A673 (cell line): ENCODE measurements around the gene FOXP2. TPM values are rescaled to one million over a fixed set of nuclear protein-coding genes. Genes with fewer than 3 reads are reported as not detected.
"Not testable (repeated sequence)": the region's sequence is repeated elsewhere in the genome, so short reads cannot be mapped to it uniquely, and the experiment has no call there.

Experiments used
- BruUV-seq: library from RNA; stranded (reverse); fragments of 400-500 nt; replicated peaks from 2 replicates; lab custom pipeline; 2021; lab: Mats Ljungman, UMichigan
- CTCF ChIA-PET: fragments of 300-600 bp; sonication (Branson Sonifier 250); formaldehyde crosslinking; loops from one replicate; lab custom pipeline; 2022; ENCODE audit warnings: antibody characterized with exemption; lab: Charles Lee
- POLR2A ChIA-PET: fragments of 300-600 bp; sonication (Branson Sonifier 250); formaldehyde crosslinking; loops from one replicate; lab custom pipeline; 2022; ENCODE audit warnings: antibody characterized with exemption; ENCODE audit not compliant: low non-redundant PET; lab: Charles Lee
- DNase-seq: peaks from one replicate; pipeline ENCODE4 v3.0.0-alpha.2; 2015; ENCODE audit warnings: low spot score
- H3K27ac ChIP-seq: fragments of 200-600 bp; sonication (generic); 2 replicates; pipeline ENCODE4 v1.5.1; 2016; ENCODE audit warnings: mixed run types, low read depth, mild to moderate bottlenecking, mixed read lengths, antibody characterized with exemption, low read length; ENCODE audit not compliant: poor library complexity, severe bottlenecking
- H3K27me3 ChIP-seq: fragments of 200-600 bp; sonication (generic); replicated peaks from 2 replicates; pipeline ENCODE4 v1.6.1; 2017; ENCODE audit warnings: mixed run types, low read depth, mild to moderate bottlenecking, mixed read lengths, antibody characterized with exemption, low read length; ENCODE audit not compliant: insufficient read depth, poor library complexity
- H3K36me3 ChIP-seq: fragments of 200-600 bp; sonication (generic); 2 replicates; pipeline ENCODE4 v1.6.1; 2016; ENCODE audit warnings: mixed run types, mild to moderate bottlenecking, mixed read lengths, antibody characterized with exemption, low read length; ENCODE audit not compliant: insufficient read depth, poor library complexity, severe bottlenecking
- H3K4me1 ChIP-seq: fragments of 200-600 bp; sonication (generic); 2 replicates; pipeline ENCODE4 v1.6.1; 2017; ENCODE audit warnings: mixed run types, mild to moderate bottlenecking, mixed read lengths, antibody characterized with exemption, low read length; ENCODE audit not compliant: insufficient read depth, poor library complexity, severe bottlenecking
- H3K4me3 ChIP-seq: fragments of 200-600 bp; sonication (generic); 2 replicates; pipeline ENCODE4 v1.5.1; 2016; ENCODE audit warnings: low read depth, mixed run types, mild to moderate bottlenecking, mixed read lengths, low read length; ENCODE audit not compliant: poor library complexity, severe bottlenecking
- H3K9me3 ChIP-seq: fragments of 200-600 bp; sonication (generic); 2 replicates; pipeline ENCODE4 v1.6.1; 2016; ENCODE audit warnings: mixed run types, low read depth, mild to moderate bottlenecking, mixed read lengths, antibody characterized with exemption, low read length; ENCODE audit not compliant: poor library complexity, severe bottlenecking
- EZH2 ChIP-seq: fragments of 200-600 bp; sonication (generic); IDR thresholded peaks from 2 replicates; pipeline ENCODE4 v1.6.1; 2017; ENCODE audit warnings: borderline replicate concordance, low read depth, mild to moderate bottlenecking, mixed read lengths, antibody characterized with exemption, low read length; ENCODE audit not compliant: poor library complexity, severe bottlenecking
- intact Hi-C: fragments of 100-400 bp; cut with micrococcal nuclease; formaldehyde crosslinking; loops from one replicate; pipeline ENCODE4 v1.10.0; 2022; ENCODE audit not compliant: unreplicated experiment
- total RNA-seq: library from RNA; stranded (reverse); gene quantifications from 2 replicates; pipeline ENCODE4 v1.2.3, GENCODE V29; 2021
- TF ChIP-seq, protein P1 (sequence below): fragments of 300-800, 200-600 bp; sonication (generic); conservative IDR thresholded peaks from 2 replicates; pipeline ENCODE4 v1.5.1; 2017; ENCODE audit warnings: low read depth, mild to moderate bottlenecking, antibody characterized with exemption, low read length, moderate library complexity, mixed read lengths

Gene FOXP2
- total RNA-seq, 1 experiment from 2014 or later = not detected

DNA sequence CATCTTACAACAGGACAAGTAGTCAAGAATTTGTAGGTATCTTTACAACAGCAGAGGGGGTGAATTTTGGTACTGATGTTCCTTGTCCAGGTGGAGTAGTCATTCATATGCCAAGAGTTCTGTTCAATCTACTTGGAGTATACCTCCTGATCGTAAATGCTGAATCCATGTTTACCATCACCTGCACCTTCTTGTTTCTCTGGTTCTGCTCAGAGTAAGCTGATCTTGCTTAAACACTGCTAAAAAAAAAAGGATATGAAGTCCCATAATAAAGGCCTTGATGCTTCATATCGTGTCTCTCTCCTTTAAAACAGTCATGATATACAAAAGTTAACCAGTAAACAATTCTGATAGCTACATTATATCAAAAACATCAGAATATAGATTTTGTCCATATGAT, 45.3 kb upstream of the FOXP2 start:
- TF ChIP-seq, protein P1, sequence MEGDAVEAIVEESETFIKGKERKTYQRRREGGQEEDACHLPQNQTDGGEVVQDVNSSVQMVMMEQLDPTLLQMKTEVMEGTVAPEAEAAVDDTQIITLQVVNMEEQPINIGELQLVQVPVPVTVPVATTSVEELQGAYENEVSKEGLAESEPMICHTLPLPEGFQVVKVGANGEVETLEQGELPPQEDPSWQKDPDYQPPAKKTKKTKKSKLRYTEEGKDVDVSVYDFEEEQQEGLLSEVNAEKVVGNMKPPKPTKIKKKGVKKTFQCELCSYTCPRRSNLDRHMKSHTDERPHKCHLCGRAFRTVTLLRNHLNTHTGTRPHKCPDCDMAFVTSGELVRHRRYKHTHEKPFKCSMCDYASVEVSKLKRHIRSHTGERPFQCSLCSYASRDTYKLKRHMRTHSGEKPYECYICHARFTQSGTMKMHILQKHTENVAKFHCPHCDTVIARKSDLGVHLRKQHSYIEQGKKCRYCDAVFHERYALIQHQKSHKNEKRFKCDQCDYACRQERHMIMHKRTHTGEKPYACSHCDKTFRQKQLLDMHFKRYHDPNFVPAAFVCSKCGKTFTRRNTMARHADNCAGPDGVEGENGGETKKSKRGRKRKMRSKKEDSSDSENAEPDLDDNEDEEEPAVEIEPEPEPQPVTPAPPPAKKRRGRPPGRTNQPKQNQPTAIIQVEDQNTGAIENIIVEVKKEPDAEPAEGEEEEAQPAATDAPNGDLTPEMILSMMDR = no peak
- no peak for TF ChIP-seq EZH2
- Histone ChIP-seq H3K4me3 (no peak overlapping the region), H3K27ac (no peak overlapping the region), H3K36me3 (no peaks in the 10 kb centered on the region), H3K9me3 (no peaks in the 10 kb centered on the region), H3K4me1 (no peaks in the 10 kb centered on the region), H3K27me3 (peaks cover 36% of the 10 kb centered on the region)
- BruUV-seq = no TSS peak
- ChIA-PET CTCF (no interaction called here), POLR2A (no interaction called here)
- DNase-seq = no peak
- intact Hi-C loops = no loop called here

GRCh38 chr7:114372619-114373018, 42.0 kb upstream of the FOXP2 start:
- ChIA-PET CTCF (no interaction called here), POLR2A (no interaction called here)
- peaks cover 47% of the 10 kb centered on the region for H3K27me3 ChIP-seq
- no peaks in the 10 kb centered on the region for H3K36me3 ChIP-seq
- H3K4me3 ChIP-seq = no peak overlapping the region
- no peak for TF ChIP-seq EZH2
- TF ChIP-seq, protein P1 = no peak
- no peak overlapping the region for H3K27ac ChIP-seq
- H3K4me1 ChIP-seq = no peaks in the 10 kb centered on the region
- no peaks in the 10 kb centered on the region for H3K9me3 ChIP-seq
- no TSS peak for BruUV-seq
- no peak for DNase-seq
- intact Hi-C loops = no loop called here

DNA sequence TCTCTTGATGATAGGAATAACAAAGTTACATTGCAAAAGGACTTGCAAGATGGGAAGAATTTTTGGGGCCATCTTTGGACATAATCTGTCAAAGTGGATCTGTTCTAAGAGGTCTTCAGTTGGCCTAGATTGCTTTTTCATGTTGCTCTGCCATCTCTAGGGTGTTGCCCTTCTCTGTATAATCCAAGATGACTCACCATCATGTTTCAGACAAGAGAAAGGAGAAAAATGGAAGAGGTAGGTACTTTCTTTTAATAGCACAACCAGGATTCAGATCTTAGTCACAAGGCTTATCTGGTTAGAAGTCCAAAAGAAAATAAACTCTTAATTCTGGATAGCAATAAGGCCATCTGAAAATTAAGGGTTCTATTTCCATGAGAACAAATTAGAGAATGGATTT, 38.7 kb upstream of the FOXP2 start:
- H3K36me3 ChIP-seq = no peaks in the 10 kb centered on the region
- peaks cover 47% of the 10 kb centered on the region for H3K27me3 ChIP-seq
- no peaks in the 10 kb centered on the region for H3K4me1 ChIP-seq
- no peaks in the 10 kb centered on the region for H3K9me3 ChIP-seq
- intact Hi-C loops = no loop called here
- ChIA-PET CTCF (no interaction called here), POLR2A (no interaction called here)
- no TSS peak for BruUV-seq
- TF ChIP-seq EZH2 = no peak
- TF ChIP-seq, protein P1 = no peak
- no peak for DNase-seq
- no peak overlapping the region for H3K4me3 ChIP-seq
- H3K27ac ChIP-seq = no peak overlapping the region

DNA sequence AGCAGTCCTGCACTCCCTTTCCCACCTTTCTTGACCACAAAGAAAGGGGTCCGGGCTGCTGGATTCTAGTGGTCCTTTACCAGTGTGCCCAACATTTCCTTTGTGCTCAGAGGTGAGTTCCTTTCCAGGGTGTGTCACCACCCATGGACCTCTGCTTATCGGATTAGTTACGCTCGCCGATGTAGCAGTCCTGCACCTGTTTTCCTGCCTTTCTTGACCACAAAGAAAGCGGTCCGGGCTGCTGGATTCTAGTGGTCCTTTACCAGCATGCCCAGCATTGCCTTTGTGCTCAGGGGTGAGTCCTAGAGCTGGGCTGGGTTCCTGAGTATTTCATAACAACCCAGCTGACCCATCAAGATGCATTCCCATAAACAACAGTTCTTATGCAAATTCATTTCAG, 30.7 kb upstream of the FOXP2 start:
- peaks cover 14% of the 10 kb centered on the region for H3K27me3 ChIP-seq
- DNase-seq, H3K27ac ChIP-seq, POLR2A ChIA-PET, H3K4me3 ChIP-seq, H3K36me3 ChIP-seq, H3K4me1 ChIP-seq, H3K9me3 ChIP-seq, CTCF ChIA-PET, BruUV-seq, intact Hi-C loops: not testable (repeated sequence)

GRCh38 chr7:114384346-114384745, 30.3 kb upstream of the FOXP2 start:
- CTCF ChIA-PET, DNase-seq, POLR2A ChIA-PET, H3K9me3 ChIP-seq, H3K36me3 ChIP-seq, intact Hi-C loops, BruUV-seq, H3K4me3 ChIP-seq, H3K27ac ChIP-seq, H3K4me1 ChIP-seq: not testable (repeated sequence)
- peaks cover 17% of the 10 kb centered on the region for H3K27me3 ChIP-seq
